Karpas-422 (cell line): ENCODE results near the gene PIK3R6. TPM values are rescaled to one million over a fixed set of nuclear protein-coding genes. Genes with fewer than 3 reads are reported as not detected.

ENCODE experiments used
- DNase-seq: peaks from one replicate; pipeline ENCODE4 v3.0.0-alpha.2; 2015
- H2AFZ ChIP-seq: fragments of 200-600 bp; sonication (generic); 2 replicates; pipeline ENCODE4 v1.6.1; 2014; ENCODE audit warnings: antibody characterized with exemption, low read length, mixed read lengths
- H3K27ac ChIP-seq: fragments of 200-600 bp; sonication (generic); 2 replicates; pipeline ENCODE4 v1.5.1; 2014; ENCODE audit warnings: mild to moderate bottlenecking, low read length, moderate library complexity
- H3K27me3 ChIP-seq: fragments of 200-600 bp; sonication (generic); 2 replicates; pipeline ENCODE4 v1.6.1; 2014; ENCODE audit warnings: low read length, mixed read lengths
- H3K36me3 ChIP-seq: fragments of 200-600 bp; sonication (generic); 2 replicates; pipeline ENCODE4 v1.6.1; 2014; ENCODE audit warnings: low read length, mixed read lengths; ENCODE audit not compliant: insufficient read depth
- H3K4me1 ChIP-seq: fragments of 200-600 bp; sonication (generic); 2 replicates; pipeline ENCODE4 v1.6.1; 2014; ENCODE audit warnings: mild to moderate bottlenecking, low read length, mixed read lengths
- H3K4me2 ChIP-seq: fragments of 200-600 bp; sonication (generic); 2 replicates; pipeline ENCODE4 v1.6.1; 2014; ENCODE audit warnings: low read length, low read depth, mild to moderate bottlenecking; ENCODE audit not compliant: poor library complexity, severe bottlenecking
- H3K4me3 ChIP-seq: fragments of 200-600 bp; sonication (generic); 2 replicates; pipeline ENCODE4 v1.5.1; 2014; ENCODE audit warnings: mild to moderate bottlenecking, antibody characterized with exemption, low read length, mixed read lengths
- H3K79me2 ChIP-seq: fragments of 200-600 bp; sonication (generic); 2 replicates; pipeline ENCODE4 v1.6.1; 2014; ENCODE audit warnings: mild to moderate bottlenecking, low read length, mixed read lengths
- H3K9ac ChIP-seq: fragments of 200-600 bp; sonication (generic); 2 replicates; pipeline ENCODE4 v1.6.0; 2014; ENCODE audit warnings: low read length
- H3K9me2 ChIP-seq: fragments of 200-600 bp; sonication (generic), shearing (Covaris generic); replicated peaks from 2 replicates; pipeline ENCODE4 v1.6.0; 2014; ENCODE audit warnings: mild to moderate bottlenecking, low read length, moderate library complexity; ENCODE audit not compliant: insufficient read depth
- H3K9me3 ChIP-seq: fragments of 300-700, 200-600 bp; sonication (generic); 2 replicates; pipeline ENCODE4 v1.6.1; 2014; ENCODE audit warnings: low read length, mixed read lengths
- H4K20me1 ChIP-seq: fragments of 200-600 bp; sonication (generic); 2 replicates; pipeline ENCODE4 v1.6.1; 2014; ENCODE audit warnings: mild to moderate bottlenecking, antibody characterized with exemption, low read length, low read depth; ENCODE audit not compliant: insufficient read depth
- total RNA-seq: library from RNA; depleted of rRNA; stranded (reverse); fragments of >200 nt; shearing (Covaris generic); gene quantifications from 2 replicates; pipeline ENCODE4 v1.2.3, GENCODE V29; 2014; ENCODE audit warnings: low replicate concordance

The PIK3R6 gene
- total RNA-seq, 1 experiment from 2014 or later, result not detected

- no peaks in the 10 kb centered on the region; the same call in 1 of the 2 replicates for H4K20me1 ChIP-seq
These were observed 42.3 kb upstream of the PIK3R6 start for GRCh38 chr17:8909586-8910270.

DNA sequence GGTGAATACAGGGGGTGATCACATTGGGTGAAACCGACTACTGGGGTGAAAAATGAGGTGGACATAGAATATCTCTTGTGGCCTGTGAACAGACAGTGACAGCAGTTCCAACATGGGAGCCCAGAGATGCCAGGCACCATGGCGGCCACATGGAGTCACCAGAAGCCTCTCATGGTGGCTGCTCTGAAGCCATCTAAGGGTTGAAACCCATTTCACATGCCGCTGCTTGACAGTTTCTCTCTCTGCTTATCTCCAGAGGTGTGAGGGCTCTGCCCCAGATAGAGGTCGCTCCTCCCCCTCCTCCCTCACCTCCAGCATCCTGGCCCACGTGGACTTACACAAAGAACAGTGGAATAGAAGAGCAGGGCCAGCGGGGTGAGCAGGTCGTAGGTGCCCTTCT lies 37.9 kb upstream of the PIK3R6 start:
- peaks cover 6% of the 10 kb centered on the region for H3K4me1 ChIP-seq
- no peak overlapping the region for H3K4me2 ChIP-seq
- H2AFZ ChIP-seq, result no peak overlapping the region
- no peak for DNase-seq
- H3K9me3 ChIP-seq, result no peaks in the 10 kb centered on the region
- H3K27me3 ChIP-seq, result no peaks in the 10 kb centered on the region
- H3K36me3 ChIP-seq, result no peaks in the 10 kb centered on the region
- no peak overlapping the region for H3K9ac ChIP-seq
- H3K4me3 ChIP-seq, result no peak overlapping the region
- H3K79me2 ChIP-seq, result no peaks in the 10 kb centered on the region
- no peaks in the 10 kb centered on the region for H3K9me2 ChIP-seq
- no peak overlapping the region for H3K27ac ChIP-seq
- H4K20me1 ChIP-seq, result no peaks in the 10 kb centered on the region

More at GRCh38 chr17:8909586-8910270, 42.3 kb upstream of the PIK3R6 start:
- Histone ChIP-seq H3K36me3 (no peaks in the 10 kb centered on the region), H3K27me3 (no peaks in the 10 kb centered on the region), H3K9me2 (no peaks in the 10 kb centered on the region), H2AFZ (no peak overlapping the region), H3K4me1 (peaks cover 6% of the 10 kb centered on the region; the same call in 1 of the 2 replicates), H3K79me2 (no peaks in the 10 kb centered on the region), H3K27ac (no peak overlapping the region), H3K9me3 (no peaks in the 10 kb centered on the region), H3K4me3 (no peak overlapping the region), H3K4me2 (no peak overlapping the region), H3K9ac (no peak overlapping the region)
- no peak for DNase-seq

DNA sequence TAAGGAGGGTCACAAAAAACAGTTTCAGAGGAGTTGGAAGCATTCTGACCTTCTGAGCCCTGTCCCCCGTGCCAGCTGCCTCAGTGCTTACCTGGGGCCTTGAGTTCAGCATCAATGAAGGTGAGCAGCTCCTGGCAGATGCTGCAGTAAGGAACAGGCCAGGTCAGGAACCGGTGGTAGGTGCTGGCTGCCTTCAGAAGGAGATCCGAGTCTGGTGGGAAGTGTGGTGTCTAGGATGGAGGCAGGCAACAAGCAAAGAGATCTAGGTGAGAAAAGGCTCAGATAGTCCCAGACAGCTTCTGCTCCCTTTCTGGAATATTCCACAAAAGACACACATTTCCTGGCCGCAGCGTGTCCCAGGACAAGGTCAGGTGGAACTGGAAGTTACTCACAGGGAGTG lies 37.2 kb upstream of the PIK3R6 start:
- H3K36me3 ChIP-seq, result no peaks in the 10 kb centered on the region
- H3K79me2 ChIP-seq, result no peaks in the 10 kb centered on the region
- no peak overlapping the region for H3K27ac ChIP-seq
- no peak overlapping the region for H3K4me2 ChIP-seq
- no peak overlapping the region for H3K9ac ChIP-seq
- no peak overlapping the region for H3K4me3 ChIP-seq
- no peaks in the 10 kb centered on the region for H3K27me3 ChIP-seq
- H3K9me2 ChIP-seq, result no peaks in the 10 kb centered on the region
- H2AFZ ChIP-seq, result no peak overlapping the region
- H4K20me1 ChIP-seq, result no peaks in the 10 kb centered on the region
- H3K9me3 ChIP-seq, result no peaks in the 10 kb centered on the region
- peaks cover 6% of the 10 kb centered on the region for H3K4me1 ChIP-seq
- no peak for DNase-seq

DNA sequence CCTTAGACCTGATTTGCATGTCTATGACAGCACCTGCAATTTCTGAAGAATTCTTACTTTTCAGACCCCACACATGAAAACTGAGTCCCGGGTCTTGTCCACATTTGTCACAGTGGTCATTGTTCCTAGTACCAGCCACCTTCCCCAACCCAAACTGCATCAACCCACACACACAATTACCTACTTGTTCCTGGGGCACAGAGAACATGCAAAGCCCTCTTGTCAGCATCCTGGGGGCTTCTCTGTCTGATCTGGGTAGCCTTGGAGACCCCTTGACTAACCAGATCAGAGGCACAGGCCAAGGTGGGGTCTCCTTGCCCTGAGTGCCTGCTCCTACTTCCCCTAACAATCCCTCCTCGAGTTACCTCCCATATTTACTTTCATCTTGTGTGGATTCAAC lies 36.7 kb upstream of the PIK3R6 start:
- Histone ChIP-seq H3K9ac (no peak overlapping the region), H3K9me2 (no peaks in the 10 kb centered on the region), H3K27me3 (no peaks in the 10 kb centered on the region), H3K27ac (no peak overlapping the region), H3K4me3 (no peak overlapping the region), H4K20me1 (no peaks in the 10 kb centered on the region), H3K4me2 (no peak overlapping the region), H3K9me3 (no peaks in the 10 kb centered on the region), H3K36me3 (no peaks in the 10 kb centered on the region), H3K79me2 (no peaks in the 10 kb centered on the region), H2AFZ (no peak overlapping the region), H3K4me1 (peaks cover 6% of the 10 kb centered on the region)
- DNase-seq, result no peak

DNA sequence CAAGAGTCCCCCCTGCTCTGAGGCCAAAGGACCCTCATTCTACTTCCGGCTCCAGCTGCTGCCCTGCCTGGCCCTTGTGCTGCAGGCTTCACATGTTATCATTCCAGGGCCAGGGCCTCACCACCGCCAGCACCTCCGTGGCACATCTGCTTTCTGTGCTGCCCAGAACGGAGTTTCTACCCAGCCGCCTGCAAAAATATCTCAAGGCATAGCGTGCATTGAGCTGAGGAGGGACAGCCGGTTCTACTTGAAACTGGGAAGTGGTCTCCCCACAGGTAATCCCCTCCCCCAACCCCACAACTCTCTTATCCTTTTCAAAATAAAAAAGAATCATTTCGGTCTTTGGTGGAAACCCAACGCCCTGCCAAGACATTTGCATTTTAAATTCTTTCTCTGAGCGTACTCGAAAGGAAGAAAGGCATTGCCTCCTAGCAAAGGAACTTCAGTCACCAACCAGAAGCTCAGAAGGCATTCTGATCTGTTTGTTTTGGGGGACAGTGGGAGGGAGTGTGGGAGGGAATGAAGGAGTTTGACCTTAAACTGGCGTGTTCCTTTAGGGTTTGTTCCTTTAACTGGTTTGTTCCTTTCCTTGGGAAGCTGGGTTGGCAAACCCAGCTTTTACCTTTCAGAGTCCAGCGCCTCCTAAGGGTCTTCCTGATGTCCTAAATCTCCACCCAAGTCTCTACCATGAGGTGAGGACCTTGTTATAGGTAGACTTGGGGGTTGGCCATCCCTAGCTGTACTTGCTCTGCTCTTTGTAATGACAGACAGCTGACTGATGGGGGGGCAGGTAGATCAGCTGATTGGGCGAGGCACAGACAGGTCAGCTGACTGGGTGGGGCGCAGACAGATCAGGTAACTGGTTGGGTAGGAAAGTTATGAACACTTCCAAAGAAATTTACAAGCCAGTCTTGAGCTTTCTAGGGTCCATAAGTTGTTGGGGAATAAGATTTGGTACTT lies 33.4 kb upstream of the PIK3R6 start:
- no peaks in the 10 kb centered on the region for H3K79me2 ChIP-seq
- no peak overlapping the region for H3K9ac ChIP-seq
- peaks cover 6% of the 10 kb centered on the region for H3K4me1 ChIP-seq
- DNase-seq, result no peak
- H4K20me1 ChIP-seq, result no peaks in the 10 kb centered on the region
- H3K4me3 ChIP-seq, result no peak overlapping the region
- no peaks in the 10 kb centered on the region for H3K9me3 ChIP-seq
- H3K36me3 ChIP-seq, result no peaks in the 10 kb centered on the region
- H3K9me2 ChIP-seq, result no peaks in the 10 kb centered on the region
- H3K27ac ChIP-seq, result no peak overlapping the region
- H3K4me2 ChIP-seq, result no peak overlapping the region
- H3K27me3 ChIP-seq, result no peaks in the 10 kb centered on the region
- no peak overlapping the region for H2AFZ ChIP-seq

DNA sequence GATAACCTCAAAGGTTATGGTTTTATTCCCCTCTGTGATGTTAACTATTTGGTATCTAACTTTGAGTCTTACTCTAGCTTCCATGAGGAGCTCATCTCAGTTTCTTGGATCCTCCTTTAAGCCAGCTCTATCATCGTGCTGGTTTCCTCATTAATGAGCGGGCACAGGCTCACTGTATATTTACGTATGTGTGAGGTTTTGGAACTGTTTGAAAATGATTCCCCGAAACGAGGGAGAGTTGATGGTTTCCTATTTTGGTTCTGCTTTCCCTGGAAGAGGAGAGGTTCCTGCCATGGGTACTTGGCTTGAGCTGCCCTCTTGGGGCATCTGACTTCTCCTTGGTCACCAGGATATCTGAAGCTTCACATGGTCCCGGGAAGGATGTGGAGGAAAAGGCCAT lies 32.7 kb upstream of the PIK3R6 start:
- no peak overlapping the region for H2AFZ ChIP-seq
- H3K9ac ChIP-seq, result no peak overlapping the region
- no peaks in the 10 kb centered on the region for H4K20me1 ChIP-seq
- no peaks in the 10 kb centered on the region for H3K36me3 ChIP-seq
- H3K9me3 ChIP-seq, result no peaks in the 10 kb centered on the region
- no peak for DNase-seq
- H3K27ac ChIP-seq, result no peak overlapping the region
- H3K79me2 ChIP-seq, result no peaks in the 10 kb centered on the region
- no peak overlapping the region for H3K4me2 ChIP-seq
- no peaks in the 10 kb centered on the region for H3K27me3 ChIP-seq
- no peak overlapping the region for H3K4me3 ChIP-seq
- peaks cover 6% of the 10 kb centered on the region for H3K4me1 ChIP-seq
- no peaks in the 10 kb centered on the region for H3K9me2 ChIP-seq

GRCh38 chr17:8898636-8899035 lies 31.2 kb upstream of the PIK3R6 start:
- Histone ChIP-seq H3K4me2 (no peak overlapping the region), H3K9me2 (no peaks in the 10 kb centered on the region), H3K4me1 (peaks cover under 1% of the 10 kb centered on the region), H3K9me3 (no peaks in the 10 kb centered on the region), H3K9ac (no peak overlapping the region), H3K4me3 (no peak overlapping the region), H3K27me3 (no peaks in the 10 kb centered on the region), H3K27ac (no peak overlapping the region), H3K79me2 (no peaks in the 10 kb centered on the region), H4K20me1 (no peaks in the 10 kb centered on the region), H2AFZ (no peak overlapping the region), H3K36me3 (no peaks in the 10 kb centered on the region)
- no peak for DNase-seq

GRCh38 chr17:8898126-8898525 lies 30.7 kb upstream of the PIK3R6 start:
- no peaks in the 10 kb centered on the region for H3K79me2 ChIP-seq
- H3K4me2 ChIP-seq, result no peak overlapping the region
- no peak for DNase-seq
- H3K36me3 ChIP-seq, result no peaks in the 10 kb centered on the region
- H3K27ac ChIP-seq, result no peak overlapping the region
- no peak overlapping the region for H3K4me3 ChIP-seq
- no peaks in the 10 kb centered on the region for H3K27me3 ChIP-seq
- H2AFZ ChIP-seq, result no peak overlapping the region
- no peaks in the 10 kb centered on the region for H3K9me2 ChIP-seq
- no peaks in the 10 kb centered on the region for H4K20me1 ChIP-seq
- no peaks in the 10 kb centered on the region for H3K4me1 ChIP-seq
- no peaks in the 10 kb centered on the region for H3K9me3 ChIP-seq
- no peak overlapping the region for H3K9ac ChIP-seq
